K562 (cell line): ENCODE data around the gene RGS12. TPM values are rescaled to one million over a fixed set of nuclear protein-coding genes. Genes with fewer than 3 reads are reported as not detected.

ENCODE experiments used
- ATAC-seq: fragments of 200-7000 bp; cut with Tn5 transposase; 3 replicates; pipeline ENCODE4 v1.9.1; 2020; ENCODE audit warnings: moderate library complexity
- BruUV-seq: library from RNA; stranded (reverse); fragments of 400-500 nt; replicated peaks from 2 replicates; lab custom pipeline; 2021; lab: Mats Ljungman, UMichigan
- CTCF ChIA-PET: fragments of 300-600 bp; formaldehyde crosslinking; extraction: SDS; loops from one replicate; lab custom pipeline; 2021; ENCODE audit warnings: low intra/inter-chr PET ratio; lab: Yijun Ruan, JAX
- POLR2A ChIA-PET: fragments of 300-600, 350-650 bp; sonication (Branson Sonifier 250); formaldehyde crosslinking; extraction: SDS; loops from one replicate; lab custom pipeline; 2021; ENCODE audit warnings: antibody characterized with exemption, inconsistent platforms; lab: Yijun Ruan, JAX
- DNase-seq, 4 experiments: peaks; one replicate each; pipeline versions ENCODE4 v3.0.0 to v3.0.0-alpha.2; 2011 to 2018; ENCODE audit warnings: low spot score in 3 of 4, mixed read lengths in 3 of 4; ENCODE audit errors: extremely low read depth in 1 of 4
- FAIRE-seq: peaks from 2 replicates; lab custom pipeline; 2011; peaks lifted over from hg19 to GRCh38; lab: Jason Lieb, UNC
- H2AFZ ChIP-seq: 2 replicates; pipeline ENCODE4 v1.6.0; 2011; ENCODE audit warnings: low read depth, low read length, control low read depth, inconsistent platforms
- H3K27ac ChIP-seq: fragments of 200-600 bp; 3 replicates; pipeline ENCODE4 v1.8.0; 2011; ENCODE audit warnings: low read depth, mild to moderate bottlenecking, control low read depth, inconsistent platforms, low read length, moderate library complexity, mixed read lengths; ENCODE audit errors: extremely low read depth
- H3K27me3 ChIP-seq, 2 experiments: fragments of 300-600 bp in 1 of 2; 2 replicates in 1 of 2; 3 replicates in 1 of 2; pipeline versions ENCODE4 v1.6.0 to v1.8.0; 2011; ENCODE audit warnings: inconsistent platforms in 2 of 2, low read length in 2 of 2, mild to moderate bottlenecking in 1 of 2, mixed read lengths in 1 of 2, moderate library complexity in 1 of 2; ENCODE audit not compliant: control insufficient read depth in 2 of 2, insufficient read depth in 2 of 2
- H3K36me3 ChIP-seq: fragments of 300-600 bp; 3 replicates; pipeline ENCODE4 v1.8.0; 2011; ENCODE audit warnings: mild to moderate bottlenecking, low read length, inconsistent platforms; ENCODE audit not compliant: control insufficient read depth, insufficient read depth
- H3K4me1 ChIP-seq, 2 experiments: fragments of 200-600 bp in 1 of 2; replicated peaks in 1 of 2; 2 replicates in 1 of 2; 3 replicates in 1 of 2; pipeline versions ENCODE4 v1.5.1 to v1.8.0; 2011; ENCODE audit warnings: inconsistent platforms in 2 of 2, low read length in 2 of 2, mild to moderate bottlenecking in 1 of 2, mixed read lengths in 1 of 2, moderate library complexity in 1 of 2; ENCODE audit not compliant: control insufficient read depth in 2 of 2, insufficient read depth in 2 of 2
- H3K4me2 ChIP-seq: 2 replicates; pipeline ENCODE4 v1.6.1; 2011; ENCODE audit warnings: low read length, control low read depth, inconsistent platforms, mixed read lengths; ENCODE audit not compliant: insufficient read depth
- H3K4me3 ChIP-seq: fragments of 200-600 bp; sonication (generic), shearing (Covaris generic); 2 replicates; pipeline ENCODE4 v1.5.1; 2016; ENCODE audit warnings: control low read depth, inconsistent platforms
- H3K79me2 ChIP-seq: fragments of 200-600 bp; 3 replicates; pipeline ENCODE4 v1.8.0; 2011; ENCODE audit warnings: low read length, inconsistent platforms; ENCODE audit not compliant: control insufficient read depth, insufficient read depth
- H3K9ac ChIP-seq, 2 experiments: 2 replicates each; pipeline versions ENCODE4 v1.6.0 to v1.6.1; 2011; ENCODE audit warnings: low read depth in 2 of 2, low read length in 2 of 2, control low read depth in 1 of 2, inconsistent platforms in 1 of 2, mild to moderate bottlenecking in 1 of 2, mixed read lengths in 1 of 2; ENCODE audit not compliant: insufficient read depth in 1 of 2
- H3K9me1 ChIP-seq: one replicate; pipeline ENCODE4 v1.6.0; 2011; ENCODE audit warnings: inconsistent platforms, mild to moderate bottlenecking, low read length, moderate library complexity; ENCODE audit not compliant: control insufficient read depth, insufficient read depth
- H3K9me3 ChIP-seq: replicated peaks from 2 replicates; pipeline ENCODE4 v1.5.1; 2011; ENCODE audit warnings: low read depth, low read length, inconsistent platforms; ENCODE audit not compliant: control insufficient read depth, insufficient read depth
- H4K20me1 ChIP-seq: replicated peaks from 2 replicates; pipeline ENCODE4 v1.6.1; 2011; ENCODE audit warnings: low read length, inconsistent platforms, mixed read lengths; ENCODE audit not compliant: control insufficient read depth, insufficient read depth
- CHD4 ChIP-seq: fragments of 200-600 bp; sonication (generic); IDR thresholded peaks from 3 replicates; pipeline ENCODE4 v1.6.1; 2012; ENCODE audit warnings: low read depth, mild to moderate bottlenecking, mixed read lengths, low read length, inconsistent platforms; ENCODE audit not compliant: insufficient read depth, insufficient replicate concordance, poor library complexity, severe bottlenecking
- HCFC1 ChIP-seq: IDR thresholded peaks from 2 replicates; pipeline ENCODE4 v1.6.1; 2012; ENCODE audit warnings: low read depth, low read length, improper control_type of control experiment
- MED1 ChIP-seq: sonication (generic); formaldehyde crosslinking; IDR thresholded peaks from 2 replicates; pipeline ENCODE4 v1.8.1; 2023; ENCODE audit warnings: missing genetic modification reagents, borderline replicate concordance
- NFRKB ChIP-seq: fragments of 450-650 bp; IDR thresholded peaks from 2 replicates; pipeline ENCODE4 v1.6.1; 2016; ENCODE audit warnings: low read depth
- PCBP1 ChIP-seq: fragments of 200-400 bp; formaldehyde crosslinking; IDR thresholded peaks from 2 replicates; pipeline ENCODE4 v1.6.1; 2018; ENCODE audit warnings: mild to moderate bottlenecking, low read depth, low read length; ENCODE audit not compliant: poor library complexity, severe bottlenecking
- RBBP5 ChIP-seq: fragments of 200-600 bp; sonication (generic); IDR thresholded peaks from 2 replicates; pipeline ENCODE4 v1.6.1; 2012; ENCODE audit warnings: borderline replicate concordance, mild to moderate bottlenecking, low read length, control low read depth, inconsistent platforms; ENCODE audit not compliant: insufficient read depth, poor library complexity, severe bottlenecking
- SMAD2 ChIP-seq: fragments of 150-350 bp; IDR thresholded peaks from 2 replicates; pipeline ENCODE4 v1.6.1; 2014; ENCODE audit warnings: low read depth, mild to moderate bottlenecking, low read length
- STAT5A ChIP-seq: IDR thresholded peaks from 2 replicates; pipeline ENCODE4 v1.6.1; 2012; ENCODE audit warnings: low read length, inconsistent platforms, borderline replicate concordance
- ZNF740 ChIP-seq, 3 experiments: fragments of 200-800 bp in 1 of 3; sonication (Bioruptor generic) in 1 of 3; sonication (generic) in 1 of 3; formaldehyde crosslinking in 1 of 3; IDR thresholded peaks; 2 replicates each; pipeline versions ENCODE4 v1.6.1 to v1.8.0; 2016 to 2022; ENCODE audit warnings: mild to moderate bottlenecking in 2 of 3, missing compliant biosample characterization in 2 of 3, missing genetic modification characterization in 2 of 3, missing genetic modification reagents in 1 of 3
- WGBS: fragments of 100-300 bp; shearing (Covaris generic); methylation state at CpG from one replicate; pipeline ENCODE4 v1.1.6; 2016; ENCODE audit warnings: low coverage, mixed read lengths; ENCODE audit not compliant: insufficient coverage; ENCODE audit errors: missing lambda C conversion rate; 5-methylcytosine and 5-hydroxymethylcytosine counted together
- in situ Hi-C: fragments of 300-500 bp; cut with MboI; formaldehyde crosslinking; loops from 4 replicates; pipeline ENCODE4 v1.15.0; 2018; ENCODE audit warnings: inconsistent platforms, mixed read lengths
- intact Hi-C: fragments of 100-400 bp; cut with micrococcal nuclease; formaldehyde crosslinking; loops from 2 replicates; pipeline ENCODE4 v1.14.2; 2022
- polyA plus RNA-seq, 8 experiments: library from polyadenylated mRNA; depleted of rRNA in 4 of 8; stranded (reverse) in 5 of 8; unstranded in 3 of 8; fragments of >200 nt; fragmentation: Nextera tagmentation in 2 of 8; fragmentation: Illumina TruSeq in 1 of 8; extraction: Ambion mirVana in 2 of 8; extraction: Trizol in 1 of 8; gene quantifications; 2 replicates each; pipeline versions ENCODE4 v1.2.1 to v1.2.3, GENCODE V29; 2011 to 2014; ENCODE audit warnings: inconsistent platforms in 1 of 8, missing spikeins in 1 of 8
- total RNA-seq, 7 experiments: library from RNA; depleted of rRNA in 6 of 7; stranded (reverse); fragments of >200 nt in 6 of 7; fragmentation: Illumina TruSeq in 2 of 7; extraction: Trizol in 2 of 7; gene quantifications; 2 replicates each; pipeline versions ENCODE4 v1.2.1 to v1.2.3, GENCODE V29; 2011 to 2021; ENCODE audit warnings: low replicate concordance in 1 of 7
- TF ChIP-seq, protein P1 (sequence below): fragments of 450-650 bp; IDR thresholded peaks from 2 replicates; pipeline ENCODE4 v1.6.1; 2016; ENCODE audit warnings: missing biosample characterization, missing genetic modification characterization
- TF ChIP-seq, protein P2 (sequence below): sonication (generic); formaldehyde crosslinking; IDR thresholded peaks from 2 replicates; pipeline ENCODE4 v1.8.1; 2022; ENCODE audit warnings: missing genetic modification reagents
- TF ChIP-seq, protein P3 (sequence below), 2 experiments: IDR thresholded peaks; 2 replicates each; pipeline ENCODE4 v1.6.1; 2011; ENCODE audit warnings: borderline replicate concordance in 1 of 2, control low read depth in 1 of 2, low read depth in 1 of 2, low read length in 1 of 2, mild to moderate bottlenecking in 1 of 2, mixed read lengths in 1 of 2, moderate library complexity in 1 of 2; ENCODE audit not compliant: insufficient read depth in 1 of 2, insufficient read length in 1 of 2, poor library complexity in 1 of 2, severe bottlenecking in 1 of 2; ENCODE audit errors: extremely low read depth in 1 of 2

The RGS12 gene
- total and polyA plus RNA-seq, 9 of the 15 experiments (the other 6 are each of a cell fraction or from before 2014, with no cell fraction given) = 0.30 to 8.8 (median 5.5) TPM

DNA sequence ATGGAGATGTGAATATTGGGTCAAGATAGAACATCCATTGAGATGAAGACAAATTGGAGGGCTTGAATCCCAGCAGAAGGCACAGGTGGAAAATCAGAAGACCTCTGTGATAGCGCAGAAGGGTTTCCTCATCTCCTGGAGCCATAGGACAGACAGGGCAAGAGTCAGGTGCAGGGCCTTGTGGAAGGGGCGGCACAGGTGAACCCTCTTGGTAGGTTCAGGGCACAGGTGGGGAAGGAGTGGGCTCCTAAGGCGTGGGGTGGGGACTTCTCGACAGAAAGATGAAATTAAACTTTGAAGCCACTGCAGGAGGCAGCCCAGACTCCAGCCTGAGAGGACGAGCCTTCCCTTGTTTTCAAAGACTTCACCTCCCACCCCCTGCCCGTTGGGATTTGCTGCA, 9.3 kb upstream of the RGS12 start (continued):
- TF ChIP-seq, protein P1, sequence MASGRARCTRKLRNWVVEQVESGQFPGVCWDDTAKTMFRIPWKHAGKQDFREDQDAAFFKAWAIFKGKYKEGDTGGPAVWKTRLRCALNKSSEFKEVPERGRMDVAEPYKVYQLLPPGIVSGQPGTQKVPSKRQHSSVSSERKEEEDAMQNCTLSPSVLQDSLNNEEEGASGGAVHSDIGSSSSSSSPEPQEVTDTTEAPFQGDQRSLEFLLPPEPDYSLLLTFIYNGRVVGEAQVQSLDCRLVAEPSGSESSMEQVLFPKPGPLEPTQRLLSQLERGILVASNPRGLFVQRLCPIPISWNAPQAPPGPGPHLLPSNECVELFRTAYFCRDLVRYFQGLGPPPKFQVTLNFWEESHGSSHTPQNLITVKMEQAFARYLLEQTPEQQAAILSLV (tag) = no peak
- TF ChIP-seq MED1 = no peak
- no peak for TF ChIP-seq STAT5A

DNA sequence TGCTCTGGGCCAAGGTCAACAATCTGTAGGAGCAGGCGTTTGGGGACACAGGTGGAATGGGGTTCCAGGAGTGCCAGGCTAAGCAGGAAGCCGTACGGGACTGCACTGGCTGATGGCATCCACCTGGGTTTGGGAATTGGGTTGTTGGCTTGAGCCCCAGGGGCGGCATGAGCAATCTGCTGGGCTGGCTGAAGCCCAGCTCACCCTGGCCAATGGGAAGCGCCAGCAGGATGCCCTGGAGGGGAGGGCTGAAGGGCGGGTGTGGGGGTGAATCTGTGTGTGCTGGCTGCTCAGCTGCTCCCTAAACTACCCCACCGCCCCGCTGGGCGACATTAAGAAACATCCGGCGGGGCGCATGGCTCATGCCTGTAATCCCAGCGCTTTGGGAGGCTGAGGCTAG, 8.9 kb upstream of the RGS12 start:
- FAIRE-seq (no peak), ATAC-seq (no peak), DNase-seq (no peak)
- intact Hi-C loops (no loop called here), in situ Hi-C loops (no loop called here)
- H3K9ac ChIP-seq = no peak overlapping the region
- H3K27ac ChIP-seq = no peak overlapping the region
- peaks cover 59 to 71% of the 10 kb centered on the region in 2 experiments for H3K27me3 ChIP-seq
- H3K9me1 ChIP-seq = no peaks in the 10 kb centered on the region
- H3K4me2 ChIP-seq = no peak overlapping the region
- H3K36me3 ChIP-seq = no peaks in the 10 kb centered on the region
- H3K4me1 ChIP-seq = peaks cover 0 to 16% of the 10 kb centered on the region in 2 experiments; a peak in 1 of 5 replicates
- TF ChIP-seq HCFC1 = no peak
- TF ChIP-seq PCBP1 = no peak
- no peak for TF ChIP-seq NFRKB
- TF ChIP-seq RBBP5 = no peak
- TF ChIP-seq, protein P2, sequence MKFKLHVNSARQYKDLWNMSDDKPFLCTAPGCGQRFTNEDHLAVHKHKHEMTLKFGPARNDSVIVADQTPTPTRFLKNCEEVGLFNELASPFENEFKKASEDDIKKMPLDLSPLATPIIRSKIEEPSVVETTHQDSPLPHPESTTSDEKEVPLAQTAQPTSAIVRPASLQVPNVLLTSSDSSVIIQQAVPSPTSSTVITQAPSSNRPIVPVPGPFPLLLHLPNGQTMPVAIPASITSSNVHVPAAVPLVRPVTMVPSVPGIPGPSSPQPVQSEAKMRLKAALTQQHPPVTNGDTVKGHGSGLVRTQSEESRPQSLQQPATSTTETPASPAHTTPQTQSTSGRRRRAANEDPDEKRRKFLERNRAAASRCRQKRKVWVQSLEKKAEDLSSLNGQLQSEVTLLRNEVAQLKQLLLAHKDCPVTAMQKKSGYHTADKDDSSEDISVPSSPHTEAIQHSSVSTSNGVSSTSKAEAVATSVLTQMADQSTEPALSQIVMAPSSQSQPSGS (CRISPR knock-in tag) = no peak
- TF ChIP-seq SMAD2 = no peak
- TF ChIP-seq, protein P3, sequence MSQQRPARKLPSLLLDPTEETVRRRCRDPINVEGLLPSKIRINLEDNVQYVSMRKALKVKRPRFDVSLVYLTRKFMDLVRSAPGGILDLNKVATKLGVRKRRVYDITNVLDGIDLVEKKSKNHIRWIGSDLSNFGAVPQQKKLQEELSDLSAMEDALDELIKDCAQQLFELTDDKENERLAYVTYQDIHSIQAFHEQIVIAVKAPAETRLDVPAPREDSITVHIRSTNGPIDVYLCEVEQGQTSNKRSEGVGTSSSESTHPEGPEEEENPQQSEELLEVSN (IDR thresholded peaks at IDR 0.05; ENCODE audit: borderline replicate concordance in 1 of 2, extremely low read depth in 1 of 2, insufficient read depth in 1 of 2, insufficient read length in 1 of 2, low read depth in 1 of 2, low read length in 1 of 2, poor library complexity in 1 of 2, severe bottlenecking in 1 of 2) = no peak
- TF ChIP-seq CHD4 = no peak
- no peak for TF ChIP-seq ZNF740 (CRISPR knock-in tag; IDR thresholded peaks at IDR 0.05)
- TF ChIP-seq ZNF740 (tag; IDR thresholded peaks at IDR 0.05) = no peak
- CTCF ChIA-PET = no interaction called here
- H3K79me2 ChIP-seq = no peaks in the 10 kb centered on the region
- 14% methylated on average over 13 of the region's 13 CpGs for WGBS
- no peaks in the 10 kb centered on the region for H3K9me3 ChIP-seq
- POLR2A ChIA-PET = interaction anchor here (0.7 kb wide), 1 partner anchor 22 kb away, joined by 3 read pairs; no protein-coding TSS in a partner anchor
- no peak overlapping the region for H2AFZ ChIP-seq
- H3K4me3 ChIP-seq = no peak overlapping the region
- BruUV-seq = no TSS peak
- H4K20me1 ChIP-seq = no peaks in the 10 kb centered on the region; the same call in none of the 2 replicates
